GM12878 (cell line): ENCODE measurements around the gene GYG1. TPM values are rescaled to one million over a fixed set of nuclear protein-coding genes. Genes with fewer than 3 reads are reported as not detected.

Experiments
- ATAC-seq: fragments of 200-7000 bp; cut with Tn5 transposase; 3 replicates; pipeline ENCODE4 v1.9.1; 2020; ENCODE audit warnings: mild to moderate bottlenecking, moderate library complexity
- BruUV-seq: library from RNA; stranded (reverse); fragments of 400-500 nt; replicated peaks from 2 replicates; lab custom pipeline; 2021; lab: Mats Ljungman, UMichigan
- CTCF ChIA-PET: fragments of 300-600 bp; sonication (Branson Sonifier 250); formaldehyde crosslinking; extraction: SDS; loops from one replicate; lab custom pipeline; 2021; ENCODE audit warnings: inconsistent platforms; lab: Yijun Ruan, JAX
- POLR2A ChIA-PET: fragments of 350-600 bp; formaldehyde crosslinking; extraction: SDS; loops from one replicate; lab custom pipeline; 2021; ENCODE audit warnings: inconsistent platforms; lab: Charles Lee
- RAD21 ChIA-PET: fragments of 300-600 bp; sonication (Branson Sonifier 250); formaldehyde crosslinking; loops from one replicate; lab custom pipeline; 2023; ENCODE audit warnings: antibody characterized with exemption; ENCODE audit not compliant: unreplicated experiment; lab: Charles Lee
- SMC1A ChIA-PET: fragments of 300-600 bp; sonication (Branson Sonifier 250); formaldehyde crosslinking; loops from one replicate; lab custom pipeline; 2023; ENCODE audit not compliant: unreplicated experiment, uncharacterized antibody; lab: Charles Lee
- DNase-seq: peaks from one replicate; pipeline ENCODE4 v3.0.0-alpha.2; 2011; ENCODE audit warnings: low read depth, low spot score
- FAIRE-seq: peaks from 3 replicates; lab custom pipeline; 2011; peaks lifted over from hg19 to GRCh38; lab: Jason Lieb, UNC
- H2AFZ ChIP-seq: 2 replicates; pipeline ENCODE4 v1.6.0; 2011; ENCODE audit warnings: low read depth, low read length, control low read depth; ENCODE audit not compliant: control insufficient read depth
- H3K27ac ChIP-seq: 2 replicates; pipeline ENCODE4 v1.5.1; 2011; ENCODE audit warnings: control low read depth; ENCODE audit not compliant: control insufficient read depth, insufficient read depth
- H3K27me3 ChIP-seq, 2 experiments: replicated peaks in 1 of 2; 2 replicates each; pipeline versions ENCODE4 v1.6.0 to v1.6.1; 2011; ENCODE audit warnings: low read length in 1 of 2; ENCODE audit not compliant: control insufficient read depth in 2 of 2, insufficient read depth in 2 of 2
- H3K36me3 ChIP-seq, 2 experiments: 2 replicates each; pipeline ENCODE4 v1.5.1; 2011; ENCODE audit warnings: low read length in 1 of 2; ENCODE audit not compliant: control insufficient read depth in 2 of 2, insufficient read depth in 2 of 2
- H3K4me1 ChIP-seq: 2 replicates; pipeline ENCODE4 v1.6.1; 2011; ENCODE audit warnings: mild to moderate bottlenecking, low read length, moderate library complexity, mixed read lengths; ENCODE audit not compliant: control insufficient read depth, insufficient read depth
- H3K4me2 ChIP-seq: 2 replicates; pipeline ENCODE4 v1.6.0; 2011; ENCODE audit warnings: control low read depth; ENCODE audit not compliant: control insufficient read depth, insufficient read depth
- H3K4me3 ChIP-seq: fragments of 200-600 bp; sonication (generic); 2 replicates; pipeline ENCODE4 v1.5.1; 2016
- H3K79me2 ChIP-seq: 2 replicates; pipeline ENCODE4 v1.6.0; 2011; ENCODE audit warnings: low read length; ENCODE audit not compliant: control insufficient read depth, insufficient read depth
- H3K9ac ChIP-seq: 2 replicates; pipeline ENCODE4 v1.8.0; 2011; ENCODE audit warnings: low read length, control low read depth, mixed read lengths; ENCODE audit not compliant: control insufficient read depth, insufficient read depth
- H3K9me3 ChIP-seq: replicated peaks from 3 replicates; pipeline ENCODE4 v1.5.1; 2011; ENCODE audit warnings: mild to moderate bottlenecking, low read length; ENCODE audit not compliant: control insufficient read depth, insufficient read depth
- H4K20me1 ChIP-seq: 2 replicates; pipeline ENCODE4 v1.6.0; 2011; ENCODE audit not compliant: control insufficient read depth, insufficient read depth
- CHD2 ChIP-seq: IDR thresholded peaks from 2 replicates; pipeline ENCODE4 v1.6.1; 2011; ENCODE audit warnings: low read depth, low read length, improper control_type of control experiment, borderline replicate concordance
- EZH2 ChIP-seq: IDR thresholded peaks from 2 replicates; pipeline ENCODE4 v1.6.1; 2012; ENCODE audit warnings: low read depth, mild to moderate bottlenecking, control low read depth, inconsistent platforms, low read length, borderline replicate concordance; ENCODE audit not compliant: control insufficient read depth
- RFX5 ChIP-seq: IDR thresholded peaks from 2 replicates; pipeline ENCODE4 v1.6.1; 2011; ENCODE audit warnings: low read depth, low read length, improper control_type of control experiment
- SPI1 ChIP-seq: IDR thresholded peaks from 2 replicates; pipeline ENCODE4 v1.6.1; 2011; ENCODE audit warnings: low read depth, mild to moderate bottlenecking, low read length, moderate library complexity, borderline replicate concordance; ENCODE audit not compliant: insufficient read depth
- ZNF207 ChIP-seq: fragments of 450-650 bp; IDR thresholded peaks from 2 replicates; pipeline ENCODE4 v1.6.1; 2014; ENCODE audit warnings: antibody characterized with exemption, mild to moderate bottlenecking, borderline replicate concordance
- ZNF384 ChIP-seq: IDR thresholded peaks from 2 replicates; pipeline ENCODE4 v1.6.1; 2012; ENCODE audit warnings: low read depth, mild to moderate bottlenecking, low read length, improper control_type of control experiment, borderline replicate concordance
- WGBS: methylation state at CpG from one replicate; pipeline ENCODE4 v1.1.6; 2016; ENCODE audit warnings: low lambda C conversion rate; ENCODE audit not compliant: insufficient replicate concordance, insufficient coverage; ENCODE audit errors: missing lambda C conversion rate; 5-methylcytosine and 5-hydroxymethylcytosine counted together
- in situ Hi-C: fragments of 300-500 bp; cut with MboI; formaldehyde crosslinking; loops from 9 replicates; pipeline ENCODE4 v1.14.3; 2018; ENCODE audit warnings: mixed read lengths
- intact Hi-C: fragments of 100-400 bp; cut with micrococcal nuclease; formaldehyde crosslinking; loops from one replicate; pipeline ENCODE4 v1.14.2; 2022; ENCODE audit not compliant: unreplicated experiment
- polyA plus RNA-seq, 11 experiments: library from polyadenylated mRNA; depleted of rRNA in 4 of 11; unstranded in 6 of 11; stranded (reverse) in 5 of 11; fragments of >200 nt; fragmentation: Nextera tagmentation in 4 of 11; fragmentation: Illumina TruSeq in 1 of 11; extraction: Ambion mirVana in 4 of 11; extraction: Trizol in 1 of 11; gene quantifications; 1 replicate in 1 of 11; 2 replicates in 10 of 11; pipeline versions ENCODE4 v1.2.1 to v1.2.3, GENCODE V29; 2011 to 2016; ENCODE audit warnings: inconsistent platforms in 2 of 11, missing spikeins in 2 of 11, low read depth in 1 of 11
- total RNA-seq, 4 experiments: library from RNA; depleted of rRNA in 3 of 4; stranded (reverse); fragments of >200 nt in 3 of 4; fragmentation: Illumina TruSeq in 1 of 4; extraction: Trizol in 1 of 4; gene quantifications; 2 replicates each; pipeline versions ENCODE4 v1.2.1 to v1.2.3, GENCODE V29; 2013 to 2021
- TF ChIP-seq, protein P1 (sequence below): IDR thresholded peaks from 2 replicates; pipeline ENCODE4 v1.6.1; 2011; ENCODE audit warnings: low read depth, low read length, improper control_type of control experiment, borderline replicate concordance
- TF ChIP-seq, protein P2 (sequence below): IDR thresholded peaks from 2 replicates; pipeline ENCODE4 v1.6.1; 2012; ENCODE audit warnings: mild to moderate bottlenecking, low read depth, low read length

GYG1 gene
- total and polyA plus RNA-seq, 10 of the 15 experiments (the other 5 are each of a cell fraction or from before 2014, with no cell fraction given): 11.8 to 38.9 (median 22.9) TPM

DNA sequence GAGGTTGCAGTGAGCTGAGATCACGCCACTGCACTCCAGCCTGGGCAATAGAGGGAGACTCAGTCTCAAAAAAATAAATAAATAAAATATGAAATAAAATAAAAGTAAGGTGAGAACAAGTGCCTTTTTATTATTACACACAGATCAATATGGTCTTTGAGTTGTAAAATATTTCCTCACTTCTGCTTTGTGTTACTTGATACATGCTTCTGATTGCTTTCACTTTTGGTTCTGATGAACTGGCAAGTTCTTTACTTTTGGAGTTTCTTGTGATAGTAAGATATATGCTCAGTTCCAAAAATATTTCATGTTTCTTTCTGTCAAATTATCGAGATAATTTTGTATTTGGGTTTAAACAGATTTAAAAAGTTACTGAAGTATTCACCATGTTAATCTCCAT lies 16.6 kb upstream of the GYG1 start:
- Histone ChIP-seq H3K9me3 (no peaks in the 10 kb centered on the region), H3K4me2 (no peak overlapping the region), H3K27ac (no peak overlapping the region), H2AFZ (no peak overlapping the region), H4K20me1 (no peaks in the 10 kb centered on the region), H3K4me3 (no peak overlapping the region), H3K36me3 (no peaks in the 10 kb centered on the region), H3K9ac (no peak overlapping the region), H3K27me3 (no peaks in the 10 kb centered on the region; a peak in 1 of 4 replicates), H3K79me2 (no peaks in the 10 kb centered on the region), H3K4me1 (no peaks in the 10 kb centered on the region)
- DNase-seq (no peak), FAIRE-seq (no peak), ATAC-seq (peak; percentile 64)
- TF ChIP-seq RFX5: no peak
- peak; percentile 32; the same call in 1 of the 2 replicates for TF ChIP-seq SPI1
- in situ Hi-C loops: no loop called here
- intact Hi-C loops: no loop called here
- WGBS: 50% methylated on average over 2 of the region's 2 CpGs
- SMC1A ChIA-PET: no interaction called here
- POLR2A ChIA-PET: no interaction called here
- RAD21 ChIA-PET: no interaction called here
- BruUV-seq: no TSS peak
- CTCF ChIA-PET: interaction anchor here (1.3 to 2.3 kb wide), 2 partner anchors 15 to 20 kb away, joined by 3 to 13 read pairs; no protein-coding TSS in a partner anchor

DNA sequence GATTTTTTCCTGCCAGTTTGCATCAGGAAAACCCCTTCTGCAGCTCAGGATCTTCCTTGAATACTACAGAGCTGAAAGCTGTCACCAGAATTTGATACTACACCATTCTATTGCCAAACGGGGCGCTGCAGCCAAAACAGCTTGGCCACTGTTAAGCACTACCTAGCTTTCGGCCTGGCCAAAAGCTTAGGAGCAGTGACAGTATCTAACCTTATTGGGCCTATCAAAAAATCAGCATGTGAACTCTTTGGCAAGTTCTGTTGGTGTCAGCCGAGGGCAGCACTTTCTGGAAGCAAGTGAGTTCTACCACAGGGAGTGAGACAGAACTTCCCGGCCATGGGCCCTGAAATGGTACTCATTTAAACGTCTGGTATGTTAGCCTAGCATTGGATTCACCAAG lies 16.1 kb upstream of the GYG1 start:
- Histone ChIP-seq H3K4me2 (no peak overlapping the region), H3K9me3 (no peaks in the 10 kb centered on the region), H2AFZ (no peak overlapping the region), H3K4me1 (no peaks in the 10 kb centered on the region), H4K20me1 (no peaks in the 10 kb centered on the region), H3K27me3 (no peaks in the 10 kb centered on the region; a peak in 1 of 4 replicates), H3K27ac (no peak overlapping the region), H3K9ac (no peak overlapping the region), H3K36me3 (no peaks in the 10 kb centered on the region), H3K4me3 (no peak overlapping the region), H3K79me2 (no peaks in the 10 kb centered on the region)
- ChIA-PET CTCF (interaction anchor here (1.3 to 2.3 kb wide), 2 partner anchors 15 to 20 kb away, joined by 3 to 13 read pairs; no protein-coding TSS in a partner anchor), POLR2A (no interaction called here), RAD21 (no interaction called here), SMC1A (interaction anchor here (0.6 kb wide), 1 partner anchor 92 kb away, joined by 3 read pairs; no protein-coding TSS in a partner anchor)
- ATAC-seq: no peak
- intact Hi-C loops (no loop called here), in situ Hi-C loops (no loop called here)
- TF ChIP-seq, protein P1, sequence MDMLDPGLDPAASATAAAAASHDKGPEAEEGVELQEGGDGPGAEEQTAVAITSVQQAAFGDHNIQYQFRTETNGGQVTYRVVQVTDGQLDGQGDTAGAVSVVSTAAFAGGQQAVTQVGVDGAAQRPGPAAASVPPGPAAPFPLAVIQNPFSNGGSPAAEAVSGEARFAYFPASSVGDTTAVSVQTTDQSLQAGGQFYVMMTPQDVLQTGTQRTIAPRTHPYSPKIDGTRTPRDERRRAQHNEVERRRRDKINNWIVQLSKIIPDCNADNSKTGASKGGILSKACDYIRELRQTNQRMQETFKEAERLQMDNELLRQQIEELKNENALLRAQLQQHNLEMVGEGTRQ: no peak
- TF ChIP-seq EZH2: no peak
- TF ChIP-seq, protein P2, sequence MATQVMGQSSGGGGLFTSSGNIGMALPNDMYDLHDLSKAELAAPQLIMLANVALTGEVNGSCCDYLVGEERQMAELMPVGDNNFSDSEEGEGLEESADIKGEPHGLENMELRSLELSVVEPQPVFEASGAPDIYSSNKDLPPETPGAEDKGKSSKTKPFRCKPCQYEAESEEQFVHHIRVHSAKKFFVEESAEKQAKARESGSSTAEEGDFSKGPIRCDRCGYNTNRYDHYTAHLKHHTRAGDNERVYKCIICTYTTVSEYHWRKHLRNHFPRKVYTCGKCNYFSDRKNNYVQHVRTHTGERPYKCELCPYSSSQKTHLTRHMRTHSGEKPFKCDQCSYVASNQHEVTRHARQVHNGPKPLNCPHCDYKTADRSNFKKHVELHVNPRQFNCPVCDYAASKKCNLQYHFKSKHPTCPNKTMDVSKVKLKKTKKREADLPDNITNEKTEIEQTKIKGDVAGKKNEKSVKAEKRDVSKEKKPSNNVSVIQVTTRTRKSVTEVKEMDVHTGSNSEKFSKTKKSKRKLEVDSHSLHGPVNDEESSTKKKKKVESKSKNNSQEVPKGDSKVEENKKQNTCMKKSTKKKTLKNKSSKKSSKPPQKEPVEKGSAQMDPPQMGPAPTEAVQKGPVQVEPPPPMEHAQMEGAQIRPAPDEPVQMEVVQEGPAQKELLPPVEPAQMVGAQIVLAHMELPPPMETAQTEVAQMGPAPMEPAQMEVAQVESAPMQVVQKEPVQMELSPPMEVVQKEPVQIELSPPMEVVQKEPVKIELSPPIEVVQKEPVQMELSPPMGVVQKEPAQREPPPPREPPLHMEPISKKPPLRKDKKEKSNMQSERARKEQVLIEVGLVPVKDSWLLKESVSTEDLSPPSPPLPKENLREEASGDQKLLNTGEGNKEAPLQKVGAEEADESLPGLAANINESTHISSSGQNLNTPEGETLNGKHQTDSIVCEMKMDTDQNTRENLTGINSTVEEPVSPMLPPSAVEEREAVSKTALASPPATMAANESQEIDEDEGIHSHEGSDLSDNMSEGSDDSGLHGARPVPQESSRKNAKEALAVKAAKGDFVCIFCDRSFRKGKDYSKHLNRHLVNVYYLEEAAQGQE: no peak
- TF ChIP-seq ZNF384: no peak
- no peak for TF ChIP-seq CHD2
- no peak for TF ChIP-seq ZNF207
- no peak for DNase-seq
- whole genome bisulfite sequencing: 71% methylated on average over 6 of the region's 6 CpGs
- FAIRE-seq: no peak
- no TSS peak for BruUV-seq
